ENCODE data around the gene HEMK1.

The HEMK1 gene

GRCh38 chr3:50637011-50637410, 67.7 kb downstream of the HEMK1 start:
- no peak for DNase-seq (ENCODE audit: low read depth)

DNA sequence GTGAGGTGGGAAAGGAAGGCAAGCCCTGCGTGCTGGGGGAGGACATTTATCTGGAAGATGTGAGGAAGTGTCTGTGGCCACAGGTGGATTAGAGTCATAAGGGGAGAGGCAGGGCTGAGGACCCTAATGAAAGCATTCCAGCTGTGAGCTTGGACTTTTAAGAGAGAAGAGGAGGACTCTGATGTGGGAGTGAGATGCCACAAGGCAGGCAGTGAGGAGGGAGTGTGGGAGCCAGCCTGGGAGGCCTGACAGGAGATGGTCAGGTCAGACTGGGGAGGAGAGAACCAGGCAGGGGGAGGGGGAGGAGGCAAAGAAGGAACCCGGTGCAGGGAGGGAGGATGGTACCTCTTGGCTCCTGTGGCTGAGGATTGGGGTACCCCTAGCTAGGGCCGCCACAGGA, 68.6 kb downstream of the HEMK1 start:
- DNase-seq (ENCODE audit: low read depth) = no peak

GRCh38 chr3:50639055-50639494, 69.8 kb downstream of the HEMK1 start:
- no peak for DNase-seq (ENCODE audit: low read depth)

DNA sequence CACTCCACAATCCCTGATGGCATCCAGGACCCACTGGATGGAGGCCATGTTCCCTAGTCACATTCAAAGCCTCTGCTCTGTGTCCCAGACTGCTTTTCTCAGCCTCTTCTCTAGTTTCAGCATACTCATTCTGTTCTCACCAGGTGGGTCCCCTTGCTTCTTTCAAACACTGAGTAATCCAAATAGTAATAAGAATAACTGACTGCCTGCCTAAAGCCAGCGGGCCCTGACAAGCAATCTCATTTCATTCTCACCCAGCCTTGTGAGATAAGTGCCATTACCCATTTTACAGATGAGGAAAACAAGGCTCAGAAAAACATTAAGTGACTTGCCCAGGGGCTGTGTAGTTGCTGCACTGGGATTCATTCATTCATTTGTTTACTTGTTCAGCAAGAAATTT, 73.1 kb downstream of the HEMK1 start:
- DNase-seq (ENCODE audit: low read depth) = no peak

GRCh38 chr3:50644561-50644960, 75.2 kb downstream of the HEMK1 start:
- DNase-seq (ENCODE audit: low read depth) = no peak

- no peak for DNase-seq (ENCODE audit: low read depth)
Observed at GRCh38 chr3:50645378-50645777, 76.1 kb downstream of the HEMK1 start.
